ENCODE data around the gene TEX13C. TPM values are rescaled to one million over a fixed set of nuclear protein-coding genes. Genes with fewer than 3 reads are reported as not detected.

Gene TEX13C
- total and polyA plus RNA-seq, 2 of the 8 experiments (the other 6 are each of a cell fraction or from before 2014, with no cell fraction given), result 0.03 to 0.09 TPM

GRCh38 chrX:125298871-125299270 is 20.8 kb upstream of the TEX13C start:
- H3K14ac ChIP-seq (ENCODE audit: insufficient read length), result no peak overlapping the region
- no peak overlapping the region for H3K4ac ChIP-seq (replicated peaks; ENCODE audit: insufficient read length, low read depth, low read length)
- no peak overlapping the region for H3K4me3 ChIP-seq (ENCODE audit: extremely low read depth in 1 of 4, insufficient read depth in 2 of 4, low read depth in 3 of 4, low read length in 4 of 4)
- no peaks in the 10 kb centered on the region for H3K79me2 ChIP-seq (ENCODE audit: control insufficient read depth in 1 of 2, insufficient read depth in 2 of 2, low read length in 2 of 2)
- H3K27me3 ChIP-seq (replicated peaks in 1 of 4; ENCODE audit: control insufficient read depth in 3 of 4, extremely low read depth in 1 of 4, insufficient read depth in 3 of 4, low read length in 3 of 4), result no peaks in the 10 kb centered on the region
- no peaks in the 10 kb centered on the region for H4K20me1 ChIP-seq (replicated peaks in 1 of 2; ENCODE audit: control insufficient read depth in 1 of 2, insufficient read depth in 2 of 2, low read length in 2 of 2)
- WGBS, 2 experiments (ENCODE audit: extremely low coverage in 1 of 2, insufficient coverage in 1 of 2, insufficient read length in 1 of 2, insufficient replicate concordance in 2 of 2, low coverage in 1 of 2, low lambda C conversion rate in 2 of 2, missing lambda C conversion rate in 1 of 2), result 100% methylated on average over 2 of the region's 2 CpGs; no CpG with 5 or more reads in 1 of the 2 experiments
- H3K23me2 ChIP-seq (ENCODE audit: low read depth, low read length), result no peaks in the 10 kb centered on the region
- H3K4me1 ChIP-seq (replicated peaks in 1 of 4; ENCODE audit: control insufficient read depth in 3 of 4, insufficient read depth in 4 of 4, low read length in 3 of 4), result no peaks in the 10 kb centered on the region
- no peak overlapping the region for H3K18ac ChIP-seq (ENCODE audit: extremely low read depth, low read length)
- H3K27ac ChIP-seq (ENCODE audit: low read depth, low read length), result no peak overlapping the region
- no peak overlapping the region for H4K91ac ChIP-seq (replicated peaks; ENCODE audit: insufficient read length, low read length)
- H4K8ac ChIP-seq (ENCODE audit: extremely low read depth, insufficient read depth, low read length), result no peak overlapping the region
- no peaks in the 10 kb centered on the region for H3K36me3 ChIP-seq (ENCODE audit: control insufficient read depth in 2 of 4, insufficient read depth in 4 of 4, low read length in 3 of 4)
- H3K79me1 ChIP-seq (ENCODE audit: low read depth, low read length), result no peaks in the 10 kb centered on the region
- DNase-seq (ENCODE audit: low read depth in 1 of 2, low spot score in 2 of 2), result no peak
- H3K4me2 ChIP-seq (ENCODE audit: insufficient read depth in 1 of 2, low read depth in 2 of 2, low read length in 2 of 2), result no peak overlapping the region
- no peak for FAIRE-seq
- no peak overlapping the region for H2AK5ac ChIP-seq (ENCODE audit: low read depth, low read length)
- no peak overlapping the region for H2BK20ac ChIP-seq (ENCODE audit: low read length)
- no peak overlapping the region for H3K56ac ChIP-seq (replicated peaks; ENCODE audit: insufficient read length, low read depth, low read length)
- H2AFZ ChIP-seq (ENCODE audit: low read length), result no peak overlapping the region
- H3K9me3 ChIP-seq (ENCODE audit: insufficient read depth in 2 of 2, low read depth in 1 of 2, low read length in 1 of 2), result no peaks in the 10 kb centered on the region
- no peak overlapping the region for H3K23ac ChIP-seq (ENCODE audit: insufficient read length)
- CTCF ChIA-PET (ENCODE audit: partially characterized antibody), result no interaction called here
- H2BK120ac ChIP-seq (replicated peaks; ENCODE audit: low read depth, low read length), result no peak overlapping the region
- H4K5ac ChIP-seq (ENCODE audit: insufficient read length, low read depth, low read length), result no peak overlapping the region
- no peak overlapping the region for H2BK5ac ChIP-seq (ENCODE audit: low read depth, low read length)
- no peak overlapping the region for H3K9ac ChIP-seq (replicated peaks in 1 of 4; ENCODE audit: extremely low read depth in 1 of 4, low read depth in 3 of 4, low read length in 3 of 4)
- H2BK12ac ChIP-seq (ENCODE audit: low read depth, low read length), result no peak overlapping the region
- POLR2A ChIA-PET (ENCODE audit: partially characterized antibody), result no interaction called here
- H2BK15ac ChIP-seq (ENCODE audit: low read length), result no peak overlapping the region
- TF ChIP-seq SP1 (IDR thresholded peaks at IDR 0.05; ENCODE audit: low read depth, low read length) (no peak), KDM1A (IDR thresholded peaks at IDR 0.05; ENCODE audit: borderline replicate concordance, low read length) (no peak), CHD1 (IDR thresholded peaks at IDR 0.05; ENCODE audit: low read depth, low read length) (no peak)

All from H1 (cell line).